PC-3 (cell line): ENCODE data around the gene USF1. TPM values are rescaled to one million over a fixed set of nuclear protein-coding genes. Genes with fewer than 3 reads are reported as not detected.

Source experiments
- ATAC-seq: fragments of 200-7000 bp; cut with Tn5 transposase; 2 replicates; pipeline ENCODE4 v1.9.1; 2020; ENCODE audit warnings: mild to moderate bottlenecking, moderate library complexity
- BruUV-seq: library from RNA; stranded (reverse); fragments of 400-500 nt; replicated peaks from 2 replicates; lab custom pipeline; 2021; lab: Mats Ljungman, UMichigan
- CTCF ChIA-PET: fragments of 300-600 bp; sonication (Branson Sonifier 250); formaldehyde crosslinking; loops from one replicate; lab custom pipeline; 2022; ENCODE audit warnings: antibody characterized with exemption; lab: Charles Lee
- POLR2A ChIA-PET: fragments of 300-600 bp; sonication (Branson Sonifier 250); formaldehyde crosslinking; loops from one replicate; lab custom pipeline; 2022; ENCODE audit warnings: antibody characterized with exemption; ENCODE audit not compliant: unreplicated experiment; lab: Charles Lee
- DNase-seq: peaks from one replicate; pipeline ENCODE4 v3.0.0-alpha.2; 2015
- H2AFZ ChIP-seq: fragments of 300-600 bp; sonication (generic); 2 replicates; pipeline ENCODE4 v1.6.0; 2016; ENCODE audit warnings: antibody characterized with exemption, low read length
- H3F3A ChIP-seq: fragments of 300-600 bp; sonication (generic); one replicate; pipeline ENCODE4 v1.6.0; 2017; ENCODE audit warnings: antibody characterized with exemption, low read length, control low read depth, mild to moderate bottlenecking; ENCODE audit not compliant: unreplicated experiment
- H3K27ac ChIP-seq: fragments of 300-600 bp; sonication (generic); 2 replicates; pipeline ENCODE4 v1.5.1; 2016; ENCODE audit warnings: mild to moderate bottlenecking, low read length
- H3K27me3 ChIP-seq: fragments of 300-600 bp; sonication (generic); 2 replicates; pipeline ENCODE4 v1.6.1; 2016; ENCODE audit warnings: low read length, mixed read lengths
- H3K36me3 ChIP-seq: fragments of 300-600 bp; sonication (generic); 2 replicates; pipeline ENCODE4 v1.6.1; 2016; ENCODE audit warnings: low read depth, mixed run types, low read length, mixed read lengths
- H3K4me1 ChIP-seq: fragments of 300-600 bp; sonication (generic); 2 replicates; pipeline ENCODE4 v1.5.1; 2016; ENCODE audit warnings: low read length; ENCODE audit not compliant: insufficient read depth
- H3K4me2 ChIP-seq: fragments of 300-600 bp; sonication (generic); 2 replicates; pipeline ENCODE4 v1.6.0; 2016; ENCODE audit warnings: low read length
- H3K4me3 ChIP-seq: fragments of 300-600 bp; sonication (generic); 2 replicates; pipeline ENCODE4 v1.5.1; 2016; ENCODE audit warnings: mild to moderate bottlenecking, low read length, mixed read lengths
- H3K79me2 ChIP-seq: fragments of 300-600 bp; sonication (generic); 2 replicates; pipeline ENCODE4 v1.6.1; 2017; ENCODE audit warnings: low read length, mixed read lengths
- H3K9ac ChIP-seq: fragments of 300-600 bp; sonication (generic); 2 replicates; pipeline ENCODE4 v1.6.0; 2016; ENCODE audit warnings: mild to moderate bottlenecking, low read length
- H3K9me2 ChIP-seq: fragments of 300-600 bp; sonication (generic); replicated peaks from 2 replicates; pipeline ENCODE4 v1.6.1; 2016; ENCODE audit warnings: mixed run types, low read length, mixed read lengths
- H3K9me3 ChIP-seq: fragments of 300-600 bp; sonication (generic); 2 replicates; pipeline ENCODE4 v1.6.1; 2016; ENCODE audit warnings: low read length, mixed read lengths
- H4K20me1 ChIP-seq: fragments of 300-600 bp; sonication (generic); 2 replicates; pipeline ENCODE4 v1.6.1; 2016; ENCODE audit warnings: low read length, mixed read lengths
- EZH2 ChIP-seq: fragments of 300-600 bp; sonication (generic); IDR thresholded peaks from one replicate; pipeline ENCODE4 v1.6.1; 2017; ENCODE audit warnings: antibody characterized with exemption, mild to moderate bottlenecking, low read length; ENCODE audit not compliant: unreplicated experiment
- EZH2phosphoT487 ChIP-seq: fragments of 300-600 bp; sonication (generic); IDR thresholded peaks from 2 replicates; pipeline ENCODE4 v1.6.1; 2018; ENCODE audit warnings: mild to moderate bottlenecking, antibody characterized with exemption, low read length, borderline replicate concordance
- intact Hi-C: fragments of 100-400 bp; cut with micrococcal nuclease; formaldehyde crosslinking; loops from 2 replicates; pipeline ENCODE4 v1.9.0; 2023
- total RNA-seq: library from RNA; depleted of rRNA; stranded (reverse); fragments of >200 nt; gene quantifications from 2 replicates; pipeline ENCODE4 v1.2.3, GENCODE V29; 2014
- TF ChIP-seq, protein P1 (sequence below): fragments of 300-600 bp; sonication (generic); conservative IDR thresholded peaks from 2 replicates; pipeline ENCODE4 v1.5.1; 2017; ENCODE audit warnings: antibody characterized with exemption, low read depth, mild to moderate bottlenecking, low read length

Gene USF1
- total RNA-seq, 1 experiment from 2014 or later: 113 TPM

DNA sequence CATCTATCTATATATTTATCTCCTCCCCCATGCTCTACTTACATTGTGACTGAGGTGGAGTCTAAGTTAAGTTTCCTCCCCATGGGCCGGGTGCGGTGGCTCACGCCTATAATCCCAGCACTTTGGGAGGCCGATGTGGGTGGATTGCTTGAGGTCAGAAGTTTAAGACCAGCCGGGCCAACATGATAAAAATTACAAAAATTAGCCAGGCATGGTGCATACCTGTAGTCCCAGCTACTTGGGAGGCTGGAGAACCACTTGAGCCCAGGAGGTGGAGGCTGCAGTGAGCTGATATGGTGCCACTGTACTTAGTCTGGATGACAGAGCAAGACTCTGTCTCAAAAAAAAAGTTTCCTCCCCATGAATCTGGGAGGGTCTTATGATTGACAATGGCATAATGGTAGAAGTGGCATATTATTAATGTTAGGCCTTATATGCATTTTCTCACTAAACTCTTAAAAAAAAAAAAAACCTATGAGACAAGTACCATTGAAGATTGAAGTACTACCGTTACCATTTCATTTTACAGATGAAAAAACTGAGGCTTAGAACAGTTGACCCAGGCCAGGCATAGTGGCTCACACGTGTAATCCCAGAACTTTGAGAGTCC lies 36.1 kb downstream of the USF1 start:
- Histone ChIP-seq H3K27me3 (no peaks in the 10 kb centered on the region), H3K36me3 (peaks cover 3% of the 10 kb centered on the region; the same call in 1 of the 2 replicates), H3K27ac (no peak overlapping the region), H3F3A (no peaks in the 10 kb centered on the region), H3K4me2 (no peak overlapping the region), H2AFZ (no peak overlapping the region), H3K4me1 (peaks cover 17% of the 10 kb centered on the region), H4K20me1 (peaks cover 47% of the 10 kb centered on the region), H3K9me2 (no peaks in the 10 kb centered on the region), H3K9me3 (no peaks in the 10 kb centered on the region), H3K4me3 (no peak overlapping the region), H3K79me2 (peaks cover 94% of the 10 kb centered on the region), H3K9ac (no peak overlapping the region)
- POLR2A ChIA-PET: no interaction called here
- no TSS peak for BruUV-seq
- TF ChIP-seq EZH2phosphoT487 (no peak), EZH2 (no peak)
- TF ChIP-seq, protein P1, sequence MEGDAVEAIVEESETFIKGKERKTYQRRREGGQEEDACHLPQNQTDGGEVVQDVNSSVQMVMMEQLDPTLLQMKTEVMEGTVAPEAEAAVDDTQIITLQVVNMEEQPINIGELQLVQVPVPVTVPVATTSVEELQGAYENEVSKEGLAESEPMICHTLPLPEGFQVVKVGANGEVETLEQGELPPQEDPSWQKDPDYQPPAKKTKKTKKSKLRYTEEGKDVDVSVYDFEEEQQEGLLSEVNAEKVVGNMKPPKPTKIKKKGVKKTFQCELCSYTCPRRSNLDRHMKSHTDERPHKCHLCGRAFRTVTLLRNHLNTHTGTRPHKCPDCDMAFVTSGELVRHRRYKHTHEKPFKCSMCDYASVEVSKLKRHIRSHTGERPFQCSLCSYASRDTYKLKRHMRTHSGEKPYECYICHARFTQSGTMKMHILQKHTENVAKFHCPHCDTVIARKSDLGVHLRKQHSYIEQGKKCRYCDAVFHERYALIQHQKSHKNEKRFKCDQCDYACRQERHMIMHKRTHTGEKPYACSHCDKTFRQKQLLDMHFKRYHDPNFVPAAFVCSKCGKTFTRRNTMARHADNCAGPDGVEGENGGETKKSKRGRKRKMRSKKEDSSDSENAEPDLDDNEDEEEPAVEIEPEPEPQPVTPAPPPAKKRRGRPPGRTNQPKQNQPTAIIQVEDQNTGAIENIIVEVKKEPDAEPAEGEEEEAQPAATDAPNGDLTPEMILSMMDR: no peak
- DNase-seq (no peak), ATAC-seq (no peak)
- CTCF ChIA-PET: no interaction called here
- intact Hi-C loops: no loop called here

DNA sequence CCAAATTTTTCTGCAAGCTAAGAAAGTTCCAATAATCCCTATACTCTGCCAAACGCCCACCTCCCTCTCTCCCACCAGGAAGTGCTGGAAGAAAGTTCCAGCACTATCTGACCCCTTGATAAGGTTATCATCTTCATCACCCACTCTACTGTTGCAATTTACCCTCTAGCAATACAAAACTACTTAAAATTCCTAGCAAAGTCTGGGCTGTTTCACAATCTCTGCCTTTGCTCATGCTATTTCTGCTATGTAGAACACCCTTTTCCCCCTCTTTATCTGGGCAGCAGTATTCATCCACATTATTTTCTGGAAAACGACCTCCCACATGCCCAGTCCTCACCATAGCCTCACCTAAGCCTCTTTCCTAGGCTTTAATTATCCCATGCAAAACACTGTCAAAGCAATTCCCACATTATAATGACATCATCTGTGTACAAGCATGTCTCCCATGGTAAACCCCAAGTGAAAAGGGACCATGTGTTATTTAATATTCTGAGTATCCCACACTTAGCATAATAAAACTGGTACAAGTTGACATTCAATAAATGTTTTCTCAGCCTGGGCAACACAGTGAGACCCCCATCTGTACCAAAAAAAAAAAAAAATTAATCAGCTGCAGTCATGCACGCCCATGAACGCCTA lies 36.8 kb downstream of the USF1 start:
- intact Hi-C loops: no loop called here
- H4K20me1 ChIP-seq: peaks cover 41% of the 10 kb centered on the region
- CTCF ChIA-PET: no interaction called here
- H3K9me2 ChIP-seq: no peaks in the 10 kb centered on the region
- H3K4me3 ChIP-seq: no peak overlapping the region
- no peak overlapping the region for H3K9ac ChIP-seq
- H3K36me3 ChIP-seq: peaks cover 3% of the 10 kb centered on the region; the same call in 1 of the 2 replicates
- H2AFZ ChIP-seq: no peak overlapping the region
- TF ChIP-seq EZH2phosphoT487: no peak
- TF ChIP-seq, protein P1: no peak
- TF ChIP-seq EZH2: no peak
- no peaks in the 10 kb centered on the region for H3K9me3 ChIP-seq
- peaks cover 12% of the 10 kb centered on the region for H3K4me1 ChIP-seq
- peaks cover 94% of the 10 kb centered on the region for H3K79me2 ChIP-seq
- no peak overlapping the region for H3K4me2 ChIP-seq
- H3F3A ChIP-seq: no peaks in the 10 kb centered on the region
- H3K27me3 ChIP-seq: no peaks in the 10 kb centered on the region
- no peak overlapping the region for H3K27ac ChIP-seq
- DNase-seq: no peak
- no peak for ATAC-seq
- BruUV-seq: no TSS peak
- POLR2A ChIA-PET: no interaction called here

DNA sequence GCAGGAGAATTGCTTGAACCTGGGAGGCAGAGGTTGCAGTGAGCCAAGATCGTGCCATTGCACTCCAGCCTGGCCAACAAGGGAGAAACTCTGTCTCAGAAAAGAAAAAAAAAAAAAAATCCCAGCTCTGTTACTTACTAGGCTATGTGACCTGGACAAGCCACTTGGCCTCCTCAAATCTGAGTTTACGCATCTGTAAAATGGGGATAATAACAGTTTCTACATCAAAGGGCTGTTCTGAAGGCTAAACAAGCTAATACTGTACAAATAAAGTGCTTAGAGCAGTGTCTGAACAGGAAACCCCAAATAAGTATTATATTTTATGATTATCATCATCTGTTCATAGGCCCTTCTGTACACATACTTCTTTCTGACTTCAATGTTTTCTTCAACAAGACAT lies 38.4 kb downstream of the USF1 start:
- H3K27me3 ChIP-seq: no peaks in the 10 kb centered on the region
- DNase-seq: no peak
- no peak for ATAC-seq
- H3K4me3 ChIP-seq: no peak overlapping the region
- ChIA-PET POLR2A (no interaction called here), CTCF (interaction anchor here (0.7 kb wide), 1 partner anchor 10 kb away, joined by 4 read pairs; no protein-coding TSS in a partner anchor)
- H2AFZ ChIP-seq: no peak overlapping the region
- H3K4me2 ChIP-seq: no peak overlapping the region
- H3K9ac ChIP-seq: no peak overlapping the region
- H3K36me3 ChIP-seq: peaks cover 5% of the 10 kb centered on the region; the same call in 1 of the 2 replicates
- intact Hi-C loops: no loop called here
- H3K27ac ChIP-seq: no peak overlapping the region
- H3F3A ChIP-seq: no peaks in the 10 kb centered on the region
- H3K79me2 ChIP-seq: peaks cover 85% of the 10 kb centered on the region
- BruUV-seq: no TSS peak
- H4K20me1 ChIP-seq: peaks cover 30% of the 10 kb centered on the region
- H3K9me3 ChIP-seq: no peaks in the 10 kb centered on the region
- TF ChIP-seq EZH2phosphoT487: no peak
- TF ChIP-seq EZH2: no peak
- TF ChIP-seq, protein P1: no peak
- H3K9me2 ChIP-seq: no peaks in the 10 kb centered on the region
- no peaks in the 10 kb centered on the region for H3K4me1 ChIP-seq
